Limb (tissue), 2 donors: Measurements from ENCODE around the gene PRKAR1B.

Experiments
- DNase-seq, 2 donors: peaks; one replicate each; pipeline ENCODE4 v3.0.0-alpha.2; 2016; ENCODE audit errors: extremely low spot score in 2 of 2

PRKAR1B gene

DNA sequence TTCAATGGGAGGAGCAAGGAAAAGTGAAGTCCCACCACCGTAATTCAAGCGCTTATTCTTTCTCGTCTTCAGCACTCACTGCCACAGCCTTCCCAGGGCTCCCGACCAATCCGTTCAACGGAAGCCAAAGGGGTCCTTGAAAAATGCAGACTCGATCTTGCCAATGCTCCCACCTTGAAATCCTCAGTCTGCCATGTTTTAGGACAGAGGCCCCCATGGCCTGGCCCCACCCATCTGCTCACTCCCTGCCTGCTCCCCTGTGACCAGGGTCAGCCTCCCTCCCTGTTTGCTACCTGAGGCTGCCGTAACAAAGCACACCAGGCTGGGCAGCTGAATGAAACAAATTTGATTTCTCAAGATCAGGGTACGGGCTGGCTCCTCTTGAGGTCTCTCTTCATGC lies 3.5 kb downstream of the PRKAR1B start:
- DNase-seq: no peak

GRCh38 chr7:721619-722248 lies 5.3 kb downstream of the PRKAR1B start:
- no peak for DNase-seq

DNA sequence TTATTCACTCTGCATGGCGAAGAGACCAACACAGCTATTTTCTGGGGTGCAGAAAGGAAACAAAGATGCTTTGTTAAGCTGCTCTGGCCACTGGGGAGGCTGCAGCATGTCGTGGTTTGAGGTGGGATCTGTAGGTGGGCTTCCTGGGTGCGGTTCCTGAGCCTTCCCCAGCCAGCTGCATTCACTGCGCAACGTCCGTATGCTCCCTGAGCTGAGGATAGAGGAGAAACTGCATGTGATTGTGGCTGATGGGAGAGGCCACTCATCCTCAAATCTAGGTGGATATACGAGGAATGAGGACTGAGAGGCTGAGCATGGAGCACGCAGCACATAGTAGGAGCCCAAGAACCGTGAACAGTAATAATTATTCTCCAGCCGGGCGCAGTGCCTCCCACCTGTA lies 10.4 kb downstream of the PRKAR1B start:
- no peak for DNase-seq

- no peak for DNase-seq
Observed at GRCh38 chr7:716222-716621, 10.9 kb downstream of the PRKAR1B start.

- DNase-seq: no peak
Observed at GRCh38 chr7:714251-714671, 12.8 kb downstream of the PRKAR1B start.

GRCh38 chr7:713488-714230 lies 13.4 kb downstream of the PRKAR1B start:
- no peak for DNase-seq

- DNase-seq: no peak
Observed at GRCh38 chr7:713139-713457, 14.0 kb downstream of the PRKAR1B start.

- DNase-seq: peak in 1 of 2 donors; percentile 64
Observed at GRCh38 chr7:712381-713138, 14.5 kb downstream of the PRKAR1B start.

- DNase-seq: no peak
Observed at GRCh38 chr7:711922-712380, 15.1 kb downstream of the PRKAR1B start.

GRCh38 chr7:711093-711921 lies 15.8 kb downstream of the PRKAR1B start:
- peak in 1 of 2 donors; percentile 54 for DNase-seq

- DNase-seq: no peak
Observed at GRCh38 chr7:710161-710560, 16.9 kb downstream of the PRKAR1B start.

- DNase-seq: no peak
Observed at GRCh38 chr7:707296-708000, 19.6 kb downstream of the PRKAR1B start.

- no peak for DNase-seq
Observed at GRCh38 chr7:706721-707120, 20.4 kb downstream of the PRKAR1B start.

GRCh38 chr7:703049-703448 lies 24.0 kb downstream of the PRKAR1B start:
- no peak for DNase-seq

GRCh38 chr7:701086-701671 lies 25.9 kb downstream of the PRKAR1B start:
- no peak for DNase-seq

DNA sequence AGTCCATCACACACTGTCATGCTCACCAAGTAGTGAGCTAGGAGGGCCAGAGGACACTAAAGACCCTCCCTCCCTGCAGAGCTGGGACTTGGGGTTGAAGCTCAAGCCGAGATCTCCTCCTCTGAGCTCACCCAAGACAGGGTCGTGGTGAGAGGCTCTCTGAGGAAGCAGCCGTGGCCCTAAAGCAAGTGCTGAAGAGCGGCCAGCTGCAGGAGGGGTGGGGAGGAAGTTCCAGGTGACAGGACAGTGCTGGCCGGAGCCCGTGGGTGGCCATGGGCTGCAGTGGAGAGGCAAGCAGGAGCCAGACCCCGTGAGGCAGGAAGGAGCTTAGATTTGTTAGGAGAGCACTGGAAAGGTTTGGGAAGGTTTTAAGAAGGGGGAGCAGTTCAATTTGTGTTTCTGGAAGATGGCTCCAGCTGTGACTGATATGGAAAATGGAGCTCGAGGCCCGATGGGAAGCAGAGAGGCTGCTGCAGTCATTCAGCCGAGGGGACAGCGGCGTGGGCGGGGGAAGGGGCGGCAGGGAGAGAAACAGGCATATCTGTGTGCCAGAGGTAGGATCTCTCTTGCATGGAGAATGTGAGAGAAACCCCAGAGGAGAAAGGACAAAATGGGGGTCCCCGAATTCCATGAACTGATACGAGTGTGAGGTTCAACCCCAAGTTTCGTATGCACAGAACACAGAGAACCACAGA lies 27.5 kb downstream of the PRKAR1B start:
- DNase-seq: no peak

DNA sequence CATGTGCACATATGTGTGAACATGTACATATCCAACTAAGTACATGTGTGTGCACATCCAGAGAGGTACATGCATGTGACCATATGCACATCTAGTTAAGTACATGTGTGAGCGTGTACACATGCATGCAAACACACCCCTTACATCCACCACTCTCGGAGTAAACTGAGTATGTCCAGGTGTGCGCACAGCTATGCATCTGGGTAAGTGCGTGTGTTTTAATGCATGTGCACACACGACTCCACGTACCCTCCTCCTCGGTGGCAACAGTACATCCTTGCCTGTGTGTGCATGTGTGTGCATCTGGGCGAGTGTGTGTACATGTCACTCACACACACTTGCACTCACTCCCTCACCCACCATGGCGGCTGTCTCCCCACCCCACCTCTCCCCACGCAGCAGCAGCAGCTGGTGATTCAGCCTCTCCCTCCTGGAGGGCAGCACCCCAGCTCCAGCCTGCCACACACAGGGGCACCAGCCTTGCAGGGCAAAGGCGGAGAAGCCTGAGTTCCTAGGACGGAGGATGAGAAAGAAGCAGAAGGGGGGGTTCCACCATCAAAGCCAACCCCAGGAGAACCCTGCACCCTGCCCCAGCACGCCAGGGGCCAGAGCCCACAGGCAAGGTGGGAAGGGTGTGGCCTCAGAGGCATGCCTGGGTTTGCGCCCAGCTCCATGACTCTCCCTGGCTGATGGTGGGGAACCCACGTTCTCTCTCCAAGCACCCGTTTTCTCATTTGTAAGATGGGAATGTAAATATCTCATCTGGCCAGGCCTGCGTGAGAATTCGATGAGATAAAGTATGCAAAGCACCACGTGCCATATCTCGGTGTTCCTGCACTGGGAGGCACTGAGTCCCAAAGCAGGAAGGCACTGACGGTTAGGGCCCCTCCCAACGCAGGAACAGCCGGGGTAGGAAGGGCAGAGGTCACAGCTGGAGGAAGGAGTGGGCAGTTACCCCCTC lies 28.3 kb downstream of the PRKAR1B start:
- no peak for DNase-seq

GRCh38 chr7:696812-697551 lies 30.1 kb downstream of the PRKAR1B start:
- no peak for DNase-seq
